ENCODE results near the gene LRFN3.
"Not testable (repeated sequence)": the region's sequence is repeated elsewhere in the genome, so short reads cannot be mapped to it uniquely, and the experiment has no call there.

Gene LRFN3

GRCh38 chr19:35977446-35978222 is 41.5 kb downstream of the LRFN3 start:
- peak; percentile 51 for DNase-seq

GRCh38 chr19:35978271-35978670 is 42.1 kb downstream of the LRFN3 start:
- DNase-seq, result no peak

- no peak for DNase-seq
Measured at GRCh38 chr19:35978832-35979365, 42.7 kb downstream of the LRFN3 start.

- DNase-seq, result not testable (repeated sequence)
Measured at GRCh38 chr19:35980997-35981396, 44.8 kb downstream of the LRFN3 start.

GRCh38 chr19:35983177-35983576 is 47.0 kb downstream of the LRFN3 start:
- DNase-seq, result no peak

GRCh38 chr19:35986111-35986510 is 49.9 kb downstream of the LRFN3 start:
- DNase-seq, result no peak

- peak; percentile 25 for DNase-seq
Measured at GRCh38 chr19:35986664-35987570, 50.7 kb downstream of the LRFN3 start.

GRCh38 chr19:35987571-35987896 is 51.4 kb downstream of the LRFN3 start:
- no peak for DNase-seq

GRCh38 chr19:35988824-35989223 is 52.6 kb downstream of the LRFN3 start:
- DNase-seq, result no peak

- DNase-seq, result no peak
Measured at GRCh38 chr19:35990156-35990555, 54.0 kb downstream of the LRFN3 start.

- no peak for DNase-seq
Measured at GRCh38 chr19:35990771-35991730, 54.9 kb downstream of the LRFN3 start.

GRCh38 chr19:35991731-35992450 is 55.7 kb downstream of the LRFN3 start:
- DNase-seq, result no peak

- no peak for DNase-seq
Measured at GRCh38 chr19:35992907-35993765, 57.0 kb downstream of the LRFN3 start.

- no peak for DNase-seq
Measured at GRCh38 chr19:35993923-35994598, 57.9 kb downstream of the LRFN3 start.
